HG03469 (cell line): Measurements from ENCODE around the gene DSTN.

Experiments used
- ATAC-seq: cut with Tn5 transposase; IDR thresholded peaks from one replicate; pipeline ENCODE4 v1.9.1; 2021; ENCODE audit warnings: mild to moderate bottlenecking, moderate library complexity, moderate number of reproducible peaks; ENCODE audit not compliant: unreplicated experiment

DSTN gene

DNA sequence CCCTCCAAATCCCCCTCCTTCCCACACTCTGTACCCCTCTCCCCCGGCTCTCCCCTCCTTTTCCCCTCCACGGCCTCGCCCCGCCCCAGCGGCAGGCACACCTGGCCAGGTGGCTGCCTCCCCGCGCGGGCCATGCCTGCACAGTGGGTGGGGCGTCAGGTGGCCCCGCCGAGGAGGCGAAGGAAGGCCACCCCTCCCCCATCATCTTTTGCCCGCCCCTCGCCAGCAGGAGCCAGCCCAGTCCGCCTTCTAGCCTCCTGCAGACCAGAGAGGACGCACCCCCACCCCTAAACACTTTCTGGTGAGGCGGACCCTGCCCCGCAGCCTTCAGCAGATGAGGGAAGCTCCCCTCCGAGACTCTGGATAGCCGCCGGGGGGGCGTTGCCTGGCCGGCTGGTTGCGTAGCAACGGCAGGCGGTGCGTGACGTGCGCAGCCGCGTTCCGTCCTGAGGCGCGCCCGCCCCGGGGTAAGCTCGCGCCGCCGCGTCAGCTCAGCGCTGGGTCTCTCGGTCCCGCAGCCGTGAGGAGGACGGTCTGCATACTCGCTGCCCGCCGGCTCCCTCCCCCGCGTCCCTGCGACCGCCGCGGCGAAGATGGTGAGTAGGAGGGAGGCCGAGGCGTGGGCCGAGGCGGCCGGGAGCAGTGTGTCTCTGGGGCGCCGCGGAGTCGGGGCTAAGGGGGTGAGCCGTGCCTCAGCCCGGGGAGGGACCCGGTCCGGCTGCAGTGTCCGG, at the start of gene DSTN:
DSTN (plus strand) TSS at position 460 of the 731 bp plus-strand sequence; CDS start at position 594, 134 bp downstream.
- peak; percentile 87 for ATAC-seq

DNA sequence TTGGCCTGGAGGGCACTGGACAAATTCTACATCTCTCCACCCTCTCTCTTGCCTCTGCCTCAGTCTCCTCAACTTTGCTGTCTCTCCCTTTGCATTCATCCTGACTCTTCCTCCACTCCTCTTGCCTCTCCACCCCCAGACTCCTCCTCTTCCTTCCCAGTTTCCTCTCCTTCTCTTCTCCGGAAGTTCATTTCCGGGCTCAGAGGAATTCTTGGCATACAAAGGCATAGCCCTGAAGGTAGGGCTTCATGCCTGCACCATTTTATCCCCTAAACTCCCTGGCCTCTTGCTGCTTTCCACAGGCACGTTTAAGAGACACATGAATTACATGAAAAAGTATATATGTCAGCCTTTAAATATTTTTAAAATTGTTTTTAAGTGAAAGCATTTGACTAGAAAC, 49.3 kb upstream of the DSTN start:
- no peak for ATAC-seq

DNA sequence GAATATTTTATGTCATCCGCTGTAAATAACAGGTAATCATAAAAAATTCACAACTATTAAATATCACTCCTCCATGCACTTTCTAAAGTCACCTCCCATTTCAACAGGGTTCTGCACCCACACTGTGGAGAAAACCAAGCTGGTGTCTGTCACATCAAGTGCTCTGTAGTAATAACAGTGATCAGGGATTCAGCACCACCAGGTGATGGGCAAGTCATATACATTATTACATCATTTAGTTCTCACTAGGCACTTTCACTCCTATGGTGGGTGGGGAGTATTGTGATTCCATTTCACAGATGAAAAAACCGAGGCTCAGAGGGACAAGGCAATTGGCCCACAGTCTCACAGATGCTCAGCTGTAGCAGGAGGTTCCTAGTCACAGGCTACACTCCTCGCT, 47.3 kb upstream of the DSTN start:
- no peak for ATAC-seq

DNA sequence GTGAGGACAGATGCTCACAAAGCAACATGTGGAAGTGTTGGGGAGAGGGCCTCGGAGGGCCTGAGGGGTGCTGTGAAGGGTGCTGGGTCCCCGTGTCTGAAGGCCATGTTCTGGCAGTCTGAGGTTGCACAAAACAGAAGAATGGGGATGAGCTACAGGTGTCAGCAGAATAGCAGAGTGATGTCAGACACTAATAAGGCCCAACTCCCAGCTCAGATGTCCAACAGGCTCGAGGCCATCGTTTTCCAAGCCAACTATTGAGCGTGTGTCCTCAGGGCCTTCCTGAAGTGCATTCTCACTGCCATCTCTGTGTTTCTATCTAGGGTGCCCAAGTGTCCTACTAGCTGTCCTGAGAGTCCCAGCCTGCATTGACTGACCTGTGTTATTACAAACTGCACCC, 46.5 kb upstream of the DSTN start:
- ATAC-seq, result no peak

DNA sequence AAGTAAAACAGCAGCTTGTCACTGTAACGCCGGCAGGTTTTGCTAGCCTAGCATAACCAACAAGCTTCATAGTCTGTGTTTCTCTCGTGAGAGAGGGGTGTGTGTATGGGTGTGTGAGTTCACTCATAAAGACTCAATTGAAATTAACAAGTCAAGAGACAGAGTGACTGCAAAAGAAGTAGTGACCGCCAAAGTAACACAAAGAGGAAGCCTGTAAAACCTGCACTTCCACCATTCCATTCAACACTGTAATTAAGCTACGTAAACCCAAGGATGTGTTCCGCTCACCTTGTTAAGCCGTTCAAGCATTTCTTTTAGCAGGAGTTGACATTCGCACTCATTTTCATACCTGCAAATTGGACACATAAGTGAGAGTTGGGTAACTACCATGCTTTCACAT, 45.3 kb upstream of the DSTN start:
- no peak for ATAC-seq

DNA sequence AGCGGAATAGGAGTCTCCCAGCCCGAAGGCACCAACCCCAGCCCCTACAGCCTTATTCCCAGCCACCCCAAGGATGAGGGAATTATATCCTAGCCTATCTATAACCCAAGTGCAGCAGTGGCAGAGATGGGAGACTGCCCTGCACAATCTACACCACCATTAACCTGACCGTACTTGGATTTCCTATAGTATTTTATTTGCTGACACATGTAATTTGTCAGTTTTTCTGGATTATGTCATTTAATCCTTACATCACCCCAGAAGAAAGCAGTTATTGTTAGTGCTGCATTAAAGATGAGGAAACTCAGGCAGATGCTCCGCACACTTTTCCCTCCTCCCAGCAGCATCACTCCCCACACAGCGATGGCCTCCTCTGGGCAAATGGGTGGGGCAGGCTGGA, 44.7 kb upstream of the DSTN start:
- no peak for ATAC-seq

DNA sequence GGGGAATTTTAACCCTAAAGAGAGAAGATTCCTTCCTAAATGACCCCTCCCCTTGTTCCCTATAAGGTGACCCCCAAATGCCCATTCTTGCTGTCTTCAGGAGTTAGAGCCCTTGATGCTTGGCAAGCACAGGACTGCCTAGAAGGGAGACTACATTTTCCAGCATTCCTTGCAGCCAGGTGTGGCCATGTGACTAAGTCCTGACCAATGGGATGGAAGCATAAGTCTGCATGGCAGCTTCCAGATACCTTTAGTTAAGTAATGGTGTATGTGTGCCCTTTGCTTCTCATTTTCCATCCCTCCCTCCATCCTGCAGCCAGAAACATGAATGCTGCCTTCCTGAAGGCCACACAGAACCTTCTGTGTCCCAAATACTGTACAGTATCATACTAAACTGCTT, 44.2 kb upstream of the DSTN start:
- peak; percentile 72 for ATAC-seq

DNA sequence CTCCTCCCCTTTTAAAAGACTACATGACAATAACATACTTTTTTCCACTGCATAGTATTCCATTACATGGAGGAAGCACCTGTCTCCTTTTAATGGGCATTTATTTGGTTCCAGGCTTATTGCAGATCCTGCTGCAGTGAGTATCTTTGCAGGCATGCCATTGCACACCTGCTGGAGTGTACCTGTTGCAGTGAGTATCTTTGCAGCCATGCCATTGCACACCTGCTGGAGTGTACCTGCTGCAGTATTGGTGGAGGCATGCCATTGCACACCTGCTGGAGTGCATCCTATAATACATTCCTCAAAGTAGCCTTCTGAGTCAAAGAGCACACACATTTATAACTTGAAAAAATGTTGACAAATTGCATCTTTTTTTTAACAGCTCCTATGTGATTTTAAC, 40.3 kb upstream of the DSTN start:
- no peak for ATAC-seq

DNA sequence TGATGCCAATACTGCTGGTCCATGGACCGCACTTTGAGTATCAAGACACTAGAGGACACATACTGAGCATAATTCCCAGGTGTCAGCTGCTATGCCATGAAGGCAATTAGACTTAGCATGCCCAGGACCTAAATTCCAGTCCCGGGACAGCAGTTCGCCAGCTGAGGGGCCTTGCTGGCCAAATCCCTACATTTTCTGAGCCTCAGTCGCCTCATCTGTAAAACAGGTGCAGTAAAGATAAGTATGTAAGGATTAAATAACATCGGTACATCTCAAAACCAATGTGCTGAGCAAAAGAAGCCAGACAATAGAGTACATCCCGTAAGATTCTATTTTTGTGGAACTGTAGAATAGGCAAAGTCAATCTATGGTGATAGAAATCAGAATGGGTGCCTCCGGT, 39.7 kb upstream of the DSTN start:
- no peak for ATAC-seq

DNA sequence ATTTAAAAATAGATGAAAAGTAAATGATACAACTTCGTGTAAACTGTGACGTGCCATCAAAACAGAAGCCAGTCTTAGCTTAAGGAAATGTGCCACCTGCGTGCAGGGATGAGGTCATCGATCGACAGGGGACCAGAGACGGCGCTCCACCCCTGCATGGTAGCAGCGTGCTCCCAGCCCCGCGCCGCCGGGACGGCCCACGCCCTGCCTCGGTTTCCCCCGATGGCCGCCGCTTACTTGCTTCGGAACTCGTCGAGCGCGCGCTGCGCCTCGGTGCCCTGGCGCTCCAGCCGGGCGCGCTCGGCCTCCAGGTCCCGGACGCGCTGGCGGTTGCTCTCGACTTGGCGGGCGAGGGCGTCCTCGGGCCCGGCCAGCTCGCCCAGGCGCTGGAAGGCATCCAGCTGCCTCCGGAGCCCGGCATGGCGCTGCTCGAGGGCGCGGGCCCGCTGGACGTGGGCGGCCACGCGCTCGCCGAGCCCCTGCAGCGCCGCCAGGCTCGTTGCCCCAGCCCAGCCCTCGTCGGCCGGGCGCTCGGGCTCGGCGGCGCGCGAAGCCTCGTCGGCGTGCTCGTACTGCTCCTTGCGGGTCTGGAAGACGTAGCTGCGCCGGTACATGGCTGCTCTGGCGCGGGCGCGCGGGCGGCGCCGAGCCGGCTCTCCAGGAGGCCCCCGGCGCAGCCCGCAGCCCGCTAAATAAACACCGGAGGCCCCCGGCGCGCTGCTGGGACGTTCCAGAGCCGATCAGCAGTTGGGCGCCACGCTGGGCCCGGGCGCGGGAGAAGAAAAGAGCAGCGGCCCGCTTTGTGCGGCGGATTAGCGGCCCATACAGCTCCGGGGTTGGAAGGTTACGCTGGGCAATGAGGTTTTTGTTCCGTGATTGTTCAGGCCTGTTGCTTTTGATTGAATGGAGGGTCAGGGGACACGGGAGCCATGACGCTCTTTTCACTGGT, 38.9 kb upstream of the DSTN start, which contains the start of gene BFSP1:
BFSP1 (minus strand) TSS at position 664 of the 949 bp plus-strand sequence; CDS start at position 614, 50 bp downstream.
- ATAC-seq, result no peak

DNA sequence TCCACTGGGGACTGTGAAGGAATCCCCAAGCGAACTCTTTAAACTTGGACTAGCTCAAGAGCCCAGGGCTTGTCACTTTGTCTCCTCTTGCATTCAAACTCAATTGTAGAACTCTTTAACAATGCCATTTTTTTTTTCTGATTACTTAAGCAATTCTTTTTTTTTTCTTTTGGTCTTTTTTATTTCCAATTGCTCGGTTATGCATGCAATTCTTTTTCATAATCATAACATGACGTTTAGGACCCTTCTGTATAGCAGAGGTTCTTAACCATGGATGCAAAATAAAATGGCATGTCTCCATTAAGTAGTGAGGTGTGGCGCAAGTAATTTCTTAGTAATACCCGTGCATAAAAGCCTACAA, 38.2 kb upstream of the DSTN start:
- ATAC-seq, result no peak

DNA sequence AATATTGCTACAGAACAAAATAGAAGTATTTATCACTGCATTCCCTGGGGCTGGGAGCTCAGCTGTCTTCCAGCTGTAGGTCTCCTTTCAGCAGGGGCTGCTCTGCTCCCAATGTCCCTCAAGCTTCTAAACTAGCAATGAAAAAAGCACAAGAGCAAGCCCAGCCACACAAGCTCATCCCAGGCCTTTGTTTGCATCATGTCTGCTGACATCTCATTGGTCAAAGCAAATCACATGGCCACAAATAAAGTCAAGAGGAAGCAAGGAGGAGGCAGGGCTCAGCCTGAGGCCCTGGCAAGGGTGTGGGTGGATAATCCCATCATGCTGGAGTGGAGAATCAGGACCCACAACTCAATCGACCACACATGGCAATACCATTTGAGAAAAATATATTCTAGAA, 36.5 kb upstream of the DSTN start:
- ATAC-seq, result no peak

DNA sequence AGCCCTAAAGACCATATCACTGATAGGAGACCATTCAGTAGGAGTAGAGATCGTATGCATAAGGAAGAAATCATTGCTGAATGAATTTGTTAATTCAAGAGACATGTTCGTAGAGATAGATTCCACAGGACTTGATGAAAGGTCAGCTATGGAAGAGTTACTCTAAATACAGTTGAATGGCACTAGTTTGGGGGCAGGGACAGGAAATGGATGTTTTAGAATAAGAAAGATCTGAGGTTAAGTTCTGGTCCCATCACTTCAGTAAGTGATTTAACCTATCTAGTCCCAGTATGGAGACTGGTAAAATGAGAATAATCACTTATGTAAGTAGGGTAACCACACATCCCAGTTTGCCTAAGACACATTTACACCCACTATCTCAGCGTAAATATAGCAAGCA, 35.8 kb upstream of the DSTN start:
- no peak for ATAC-seq

DNA sequence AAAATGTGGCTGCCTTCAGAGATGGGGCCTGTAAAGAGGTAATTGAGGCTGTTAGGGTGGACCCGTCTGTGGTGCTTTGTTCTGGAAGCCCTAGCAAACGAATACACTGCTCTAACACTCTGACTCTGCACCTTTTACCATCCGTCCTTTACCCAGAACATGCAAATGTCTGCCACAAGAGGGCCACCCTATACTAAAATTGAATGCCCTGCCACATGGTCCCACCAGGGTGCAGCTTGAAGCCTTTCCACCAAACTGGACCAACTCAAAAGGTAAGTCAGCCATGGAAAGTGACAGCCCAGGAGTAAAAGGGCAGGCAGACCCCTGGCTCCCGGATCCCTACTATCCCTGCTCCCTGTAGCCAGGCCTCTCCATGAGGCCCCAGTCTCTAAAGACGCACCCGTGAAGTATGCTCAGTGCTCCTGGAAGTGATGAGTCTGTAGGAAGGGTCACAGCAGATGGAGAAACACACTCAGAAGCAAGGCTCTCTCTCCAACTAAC, 32.9 kb upstream of the DSTN start:
- ATAC-seq, result peak; percentile 71

DNA sequence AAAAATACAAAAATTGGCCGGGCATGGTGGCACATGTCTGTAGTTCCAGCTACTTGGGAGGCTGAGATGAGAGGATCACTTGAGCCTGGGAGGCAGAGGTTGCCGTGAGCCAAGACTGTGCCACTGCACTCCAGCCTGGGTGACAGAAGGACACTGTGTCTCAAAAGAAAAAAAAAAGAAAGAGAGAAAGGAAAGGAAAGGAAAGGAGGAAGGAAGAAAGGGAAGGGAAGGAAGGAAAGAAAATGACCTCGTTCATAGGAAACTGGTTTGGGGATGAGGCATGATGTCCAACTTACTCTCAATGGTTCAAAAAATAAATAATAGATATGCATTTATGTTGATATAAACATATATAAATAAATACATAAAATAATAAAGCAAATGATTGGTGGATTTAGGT, 31.9 kb upstream of the DSTN start:
- no peak for ATAC-seq

DNA sequence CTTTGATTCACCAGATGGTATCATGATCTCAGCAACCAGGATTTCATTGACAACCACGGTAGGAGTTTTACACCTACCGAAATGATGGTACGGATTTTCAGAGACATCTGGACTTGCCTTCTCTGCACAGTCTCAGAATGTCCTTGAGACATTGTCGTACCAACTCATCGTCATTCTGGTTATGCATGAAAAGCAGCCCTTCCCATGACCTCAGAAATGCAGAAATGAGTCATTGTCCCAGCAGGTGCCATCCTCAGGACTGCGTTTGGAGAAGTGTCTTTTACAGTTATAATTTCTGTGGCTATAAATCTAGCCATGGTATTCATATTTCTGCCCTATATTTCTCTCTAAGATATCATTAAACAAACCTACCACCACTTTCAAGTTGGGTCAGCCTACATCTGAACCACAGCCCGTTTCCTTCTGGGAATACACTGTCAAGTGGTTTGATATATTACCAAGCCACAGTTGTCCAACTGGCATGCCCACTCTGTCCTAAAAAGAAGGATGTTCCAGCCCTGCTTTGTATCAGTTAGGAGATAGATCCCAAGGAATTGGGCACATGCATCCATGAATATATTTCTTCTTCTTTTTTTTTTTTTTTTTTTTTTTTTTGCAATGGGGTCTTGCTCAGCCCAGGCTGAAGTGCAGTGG, 31.2 kb upstream of the DSTN start:
- ATAC-seq, result peak; percentile 72

DNA sequence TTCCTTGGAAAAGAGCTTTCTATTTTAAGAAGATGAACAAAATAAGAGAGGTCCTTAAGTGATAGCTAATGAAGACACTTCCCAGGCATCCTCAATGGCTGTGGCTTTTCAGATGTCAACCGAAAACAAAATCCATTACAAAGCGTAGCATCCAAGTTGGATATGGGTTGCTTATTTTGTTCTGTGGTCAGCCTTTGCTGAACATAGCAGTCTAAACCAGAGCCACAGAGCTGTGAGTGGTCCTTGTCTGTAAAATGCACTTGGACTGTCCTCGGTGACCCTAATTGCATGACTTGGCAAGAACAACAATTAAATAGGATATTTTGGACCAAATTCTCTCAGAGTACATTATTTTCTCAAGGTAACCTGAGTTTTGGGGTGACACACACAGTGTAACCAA, 28.3 kb upstream of the DSTN start:
- ATAC-seq, result no peak

DNA sequence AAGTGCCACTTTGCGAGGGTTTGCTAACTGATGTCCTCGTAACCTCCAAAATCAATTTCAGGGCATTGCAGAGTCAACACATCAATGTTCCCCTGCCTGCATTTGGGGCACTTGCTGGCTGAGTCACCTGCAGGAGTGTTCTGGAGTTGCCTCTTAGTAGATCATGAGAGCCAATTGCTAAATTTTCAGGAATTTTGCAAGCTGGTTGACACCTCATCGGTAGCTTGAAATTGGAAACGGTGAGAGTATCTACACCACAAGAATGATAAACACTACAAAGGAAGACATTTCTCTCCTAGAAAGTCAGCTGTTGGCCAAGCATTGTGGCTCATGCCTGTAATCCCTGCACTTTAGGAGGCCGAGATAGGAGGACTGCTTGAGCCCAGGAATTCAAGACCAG, 27.9 kb upstream of the DSTN start:
- ATAC-seq, result no peak

DNA sequence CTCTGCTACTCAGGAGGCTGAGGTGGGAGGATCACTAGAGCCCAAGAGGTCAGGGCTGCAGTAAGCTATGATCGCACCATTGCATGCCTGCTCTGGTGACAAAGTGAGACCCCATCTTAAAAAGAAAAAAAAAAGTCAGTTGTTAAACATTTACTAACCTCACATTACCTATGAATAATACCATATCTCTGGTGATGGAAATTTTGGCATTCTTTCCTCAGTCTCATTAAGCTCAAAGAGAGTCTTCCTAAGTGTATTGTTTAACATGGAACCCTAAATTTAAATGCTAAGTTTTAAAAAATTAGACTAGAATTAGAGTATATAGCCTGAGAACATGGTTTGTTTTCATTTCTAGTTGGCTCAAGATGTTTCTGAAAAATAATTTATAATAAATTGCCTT, 27.4 kb upstream of the DSTN start:
- no peak for ATAC-seq

DNA sequence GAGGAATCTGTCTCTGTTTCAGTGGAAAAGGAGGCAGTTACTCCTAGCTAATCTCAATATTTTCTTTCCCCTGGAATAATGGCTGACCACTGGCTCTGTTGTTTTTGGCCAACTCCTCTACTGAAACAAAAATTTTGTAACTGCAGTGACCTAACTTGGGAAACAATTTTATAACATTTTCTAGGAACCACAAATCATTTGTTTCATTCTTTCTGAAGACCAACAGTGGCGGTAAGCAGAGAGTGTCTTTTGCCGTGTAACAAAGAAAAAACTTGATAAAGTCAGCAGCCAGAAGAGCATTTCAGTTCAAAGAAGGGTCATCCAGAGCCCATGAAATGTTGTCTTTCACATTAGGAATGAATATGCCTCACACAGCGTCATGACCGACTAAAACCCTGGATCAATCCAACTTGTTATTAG, 26.9 kb upstream of the DSTN start:
- ATAC-seq, result no peak

DNA sequence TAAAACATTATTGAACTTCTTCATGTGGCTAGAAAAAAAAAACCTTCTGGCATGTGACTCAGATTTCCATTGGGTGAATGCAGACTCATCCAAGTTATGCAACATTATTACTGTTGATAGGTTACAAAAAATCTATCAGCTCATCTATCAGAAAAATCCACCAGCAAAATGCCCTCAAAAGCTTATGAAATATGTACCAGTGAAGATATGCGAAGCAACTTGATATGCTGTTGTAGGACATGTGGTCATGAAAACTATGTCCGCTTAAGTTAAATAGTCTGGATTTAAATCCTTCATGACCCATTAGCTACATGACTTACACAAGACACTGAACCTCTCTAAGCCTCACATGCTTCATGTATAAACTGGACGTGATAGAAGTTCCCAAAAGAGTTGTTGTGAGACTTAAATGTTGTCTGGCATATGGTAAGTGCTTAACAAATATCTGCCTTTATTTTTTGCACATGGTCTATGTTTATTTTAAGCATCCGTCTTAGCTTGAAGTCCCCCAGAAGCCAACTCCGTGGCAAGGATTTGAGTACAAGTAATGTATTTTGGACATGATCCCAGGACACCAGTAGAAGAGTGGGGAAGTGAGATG, 26.2 kb upstream of the DSTN start:
- ATAC-seq, result no peak
